Measurements from ENCODE around the gene DOCK9. TPM values are rescaled to one million over a fixed set of nuclear protein-coding genes. Genes with fewer than 3 reads are reported as not detected.

DOCK9 gene
- total RNA-seq, 1 donor from 2014 or later, result 21.0 TPM

DNA sequence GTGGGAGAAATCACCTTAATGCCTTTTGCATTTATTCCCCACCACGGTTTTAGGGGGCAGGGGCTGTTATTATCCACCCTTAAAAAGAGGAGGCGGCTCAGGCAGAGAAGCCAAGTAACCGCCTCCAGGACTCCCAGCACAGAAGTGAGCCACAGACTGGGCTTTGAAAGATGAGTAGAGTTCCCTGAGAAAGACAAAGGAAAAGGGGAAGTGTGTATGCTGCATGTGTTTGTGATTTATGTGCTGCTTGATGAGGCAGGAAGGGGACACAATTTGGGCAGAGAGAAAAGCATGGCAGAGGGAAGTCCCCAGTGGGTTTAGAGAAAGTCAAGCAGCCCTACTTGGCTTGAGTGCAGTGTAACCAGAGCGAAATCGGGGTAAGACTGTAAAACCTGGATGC lies 85.0 kb downstream of the DOCK9 start:
- no peak for DNase-seq (ENCODE audit: low spot score in 2 of 2, unreplicated experiment in 2 of 2)
- Mint-ChIP-seq H3K4me3 (no peak overlapping the region), H3K36me3 (no peaks in the 10 kb centered on the region), H3K27me3 (ENCODE audit: low read depth) (no peaks in the 10 kb centered on the region), H3K4me1 (peaks cover 47% of the 10 kb centered on the region), H3K27ac (no peak overlapping the region), H3K9me3 (no peaks in the 10 kb centered on the region)
- TF ChIP-seq, protein P1, sequence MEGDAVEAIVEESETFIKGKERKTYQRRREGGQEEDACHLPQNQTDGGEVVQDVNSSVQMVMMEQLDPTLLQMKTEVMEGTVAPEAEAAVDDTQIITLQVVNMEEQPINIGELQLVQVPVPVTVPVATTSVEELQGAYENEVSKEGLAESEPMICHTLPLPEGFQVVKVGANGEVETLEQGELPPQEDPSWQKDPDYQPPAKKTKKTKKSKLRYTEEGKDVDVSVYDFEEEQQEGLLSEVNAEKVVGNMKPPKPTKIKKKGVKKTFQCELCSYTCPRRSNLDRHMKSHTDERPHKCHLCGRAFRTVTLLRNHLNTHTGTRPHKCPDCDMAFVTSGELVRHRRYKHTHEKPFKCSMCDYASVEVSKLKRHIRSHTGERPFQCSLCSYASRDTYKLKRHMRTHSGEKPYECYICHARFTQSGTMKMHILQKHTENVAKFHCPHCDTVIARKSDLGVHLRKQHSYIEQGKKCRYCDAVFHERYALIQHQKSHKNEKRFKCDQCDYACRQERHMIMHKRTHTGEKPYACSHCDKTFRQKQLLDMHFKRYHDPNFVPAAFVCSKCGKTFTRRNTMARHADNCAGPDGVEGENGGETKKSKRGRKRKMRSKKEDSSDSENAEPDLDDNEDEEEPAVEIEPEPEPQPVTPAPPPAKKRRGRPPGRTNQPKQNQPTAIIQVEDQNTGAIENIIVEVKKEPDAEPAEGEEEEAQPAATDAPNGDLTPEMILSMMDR (IDR thresholded peaks at IDR 0.05; ENCODE audit: unreplicated experiment), result no peak

DNA sequence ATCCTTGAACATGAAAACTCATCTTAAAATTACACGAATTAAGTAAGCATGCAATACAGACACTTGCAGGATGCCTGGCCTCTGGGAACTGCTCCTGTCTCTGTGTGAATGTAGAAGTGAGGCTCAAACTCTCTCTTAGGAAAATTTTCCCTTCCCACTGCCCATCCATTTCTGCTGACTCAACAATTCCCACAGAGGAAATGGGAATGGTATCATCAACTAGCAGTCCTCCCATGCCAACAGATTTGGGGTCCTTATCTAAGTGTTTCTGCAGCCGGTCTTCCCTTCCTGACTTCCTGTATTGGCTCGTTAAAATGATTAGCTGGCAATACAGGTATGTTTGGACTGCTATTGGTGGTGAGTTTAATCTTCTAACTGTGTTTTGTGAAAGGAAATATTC lies 85.8 kb downstream of the DOCK9 start:
- H3K4me1 Mint-ChIP-seq, result peaks cover 47% of the 10 kb centered on the region
- no peaks in the 10 kb centered on the region for H3K36me3 Mint-ChIP-seq
- no peaks in the 10 kb centered on the region for H3K9me3 Mint-ChIP-seq
- DNase-seq (ENCODE audit: low spot score in 2 of 2, unreplicated experiment in 2 of 2), result no peak
- H3K27ac Mint-ChIP-seq, result no peak overlapping the region
- H3K27me3 Mint-ChIP-seq (ENCODE audit: low read depth), result no peaks in the 10 kb centered on the region
- TF ChIP-seq, protein P1 (IDR thresholded peaks at IDR 0.05; ENCODE audit: unreplicated experiment), result no peak
- H3K4me3 Mint-ChIP-seq, result no peak overlapping the region

GRCh38 chr13:98890925-98891324 lies 86.9 kb downstream of the DOCK9 start:
- H3K36me3 Mint-ChIP-seq, result peaks cover under 1% of the 10 kb centered on the region
- peak overlapping the region; percentile 36 for H3K27ac Mint-ChIP-seq
- H3K4me1 Mint-ChIP-seq, result peaks cover 41% of the 10 kb centered on the region
- DNase-seq (ENCODE audit: low spot score in 2 of 2, unreplicated experiment in 2 of 2), result no peak
- no peaks in the 10 kb centered on the region for H3K9me3 Mint-ChIP-seq
- H3K4me3 Mint-ChIP-seq, result no peak overlapping the region
- TF ChIP-seq, protein P1 (IDR thresholded peaks at IDR 0.05; ENCODE audit: unreplicated experiment), result no peak
- no peaks in the 10 kb centered on the region for H3K27me3 Mint-ChIP-seq (ENCODE audit: low read depth)

DNA sequence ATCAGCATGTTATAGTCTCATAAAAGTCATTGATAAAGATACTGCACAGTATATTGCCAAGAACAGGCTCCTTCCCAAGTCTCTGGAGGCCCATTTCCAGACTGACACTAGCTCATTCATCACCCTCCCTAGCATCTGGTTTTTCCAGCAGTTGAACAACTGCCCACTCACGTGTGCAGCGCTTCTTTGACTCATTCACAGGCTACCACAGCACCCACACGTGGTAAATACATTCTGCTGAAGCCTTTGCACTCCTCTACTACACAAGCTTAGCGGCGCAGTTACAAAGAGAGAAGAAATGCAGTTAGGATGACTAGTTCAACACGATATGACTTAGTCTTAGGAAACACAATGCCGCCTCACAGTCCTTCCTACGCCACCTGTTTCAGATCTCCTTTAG lies 87.7 kb downstream of the DOCK9 start:
- H3K27me3 Mint-ChIP-seq (ENCODE audit: low read depth), result no peaks in the 10 kb centered on the region
- H3K27ac Mint-ChIP-seq, result no peak overlapping the region
- H3K4me3 Mint-ChIP-seq, result no peak overlapping the region
- TF ChIP-seq, protein P1 (IDR thresholded peaks at IDR 0.05; ENCODE audit: unreplicated experiment), result no peak
- no peaks in the 10 kb centered on the region for H3K9me3 Mint-ChIP-seq
- no peak for DNase-seq (ENCODE audit: low spot score in 2 of 2, unreplicated experiment in 2 of 2)
- H3K4me1 Mint-ChIP-seq, result peaks cover 41% of the 10 kb centered on the region
- peaks cover 4% of the 10 kb centered on the region for H3K36me3 Mint-ChIP-seq

DNA sequence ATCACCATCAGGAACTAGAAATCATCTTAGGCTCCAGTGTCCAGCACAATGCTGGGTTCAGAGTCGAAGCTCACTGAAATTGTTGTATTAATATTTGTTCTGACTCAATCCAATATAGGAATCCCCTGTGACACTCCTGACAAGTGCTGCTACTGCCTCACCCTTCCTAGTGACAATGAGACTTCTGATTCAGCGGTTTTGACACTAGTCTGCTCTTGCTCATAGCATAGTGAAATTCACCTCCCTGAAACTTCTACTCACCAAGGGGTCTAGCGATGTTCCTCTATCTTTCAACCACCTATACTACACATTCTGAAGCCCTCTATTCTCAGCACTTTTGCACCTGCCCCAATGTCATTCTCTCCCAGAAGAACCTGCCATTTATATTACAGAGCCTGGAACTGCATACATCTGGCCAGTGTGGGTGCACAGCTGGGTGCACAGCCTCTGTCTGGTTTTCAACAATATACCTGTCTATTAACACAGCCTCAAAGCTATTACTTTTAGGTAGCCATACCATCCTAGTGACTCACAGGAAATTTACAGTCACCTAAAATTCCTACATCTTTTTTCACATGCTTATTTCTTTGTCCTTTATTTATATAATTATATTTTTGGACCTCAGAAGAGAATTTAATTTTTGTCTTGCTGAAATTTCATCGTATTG lies 88.3 kb downstream of the DOCK9 start:
- Mint-ChIP-seq H3K9me3 (no peaks in the 10 kb centered on the region), H3K36me3 (peaks cover 6% of the 10 kb centered on the region), H3K4me1 (peaks cover 41% of the 10 kb centered on the region), H3K27me3 (ENCODE audit: low read depth) (no peaks in the 10 kb centered on the region), H3K4me3 (no peak overlapping the region), H3K27ac (no peak overlapping the region)
- TF ChIP-seq, protein P1 (IDR thresholded peaks at IDR 0.05; ENCODE audit: unreplicated experiment), result no peak
- DNase-seq (ENCODE audit: low spot score in 2 of 2, unreplicated experiment in 2 of 2), result no peak

Measured in mesothelial cell of epicardium (in vitro differentiated cells).